Adrenal gland (tissue), 12 donors: ENCODE data around the gene TGIF1. TPM values are rescaled to one million over a fixed set of nuclear protein-coding genes. Genes with fewer than 3 reads are reported as not detected.

Experiments used
- DNase-seq, 7 donors: peaks; one replicate each; pipeline ENCODE4 v3.0.0-alpha.2; 2019 to 2020
- H3K27ac ChIP-seq, 5 donors: fragments of 200-600 bp; sonication (generic) in 4 of 5; 1 replicate in 3 of 5; 2 replicates in 2 of 5; pipeline versions ENCODE4 v1.5.1 to v1.8.0; 2016 to 2020; ENCODE audit warnings: mild to moderate bottlenecking in 1 of 5
- H3K27me3 ChIP-seq: fragments of 200-600 bp; 2 replicates; pipeline ENCODE4 v1.8.0; 2021
- H3K36me3 ChIP-seq, 2 donors: fragments of 200-600 bp; replicated peaks in 1 of 2; 1 replicate in 1 of 2; 2 replicates in 1 of 2; pipeline versions ENCODE4 v1.5.1 to v1.8.0; 2018 to 2022
- H3K4me1 ChIP-seq, 2 donors: fragments of 200-600 bp; replicated peaks in 1 of 2; 1 replicate in 1 of 2; 2 replicates in 1 of 2; pipeline versions ENCODE4 v1.5.1 to v1.8.0; 2018 to 2021
- H3K4me3 ChIP-seq, 4 donors: fragments of 200-600 bp; sonication (generic) in 3 of 4; one replicate each; pipeline ENCODE4 v1.5.1; 2016 to 2018
- H3K9me3 ChIP-seq, 3 donors: fragments of 200-600 bp; sonication (generic) in 1 of 3; replicated peaks in 1 of 3; 1 replicate in 2 of 3; 2 replicates in 1 of 3; pipeline versions ENCODE4 v1.5.1 to v1.8.0; 2016 to 2021
- CTCF ChIP-seq, 6 experiments: fragments of 450-650 bp in 4 of 6; fragments of 200-600 bp in 2 of 6; sonication (generic) in 1 of 6; IDR thresholded peaks; 1 replicate in 5 of 6; 2 replicates in 1 of 6; pipeline versions ENCODE4 v1.5.1 to v1.8.0; 2016 to 2021; ENCODE audit warnings: antibody characterized with exemption in 6 of 6, mild to moderate bottlenecking in 2 of 6, moderate library complexity in 1 of 6
- POLR2A ChIP-seq, 2 donors: fragments of 450-650 bp; IDR thresholded peaks; one replicate each; pipeline ENCODE4 v1.6.1; 2017; ENCODE audit warnings: antibody characterized with exemption in 2 of 2, mild to moderate bottlenecking in 2 of 2, moderate library complexity in 1 of 2
- WGBS, 4 donors: extraction: QIAGEN DNeasy Blood & Tissue Kit in 2 of 4; methylation state at CpG; one replicate each; pipeline versions ENCODE4 v1.1.5 to v1.1.7; 2013 to 2017; 5-methylcytosine and 5-hydroxymethylcytosine counted together
- intact Hi-C, 2 donors: fragments of 100-400 bp; cut with DNase I; formaldehyde crosslinking; loops; one replicate each; pipeline versions ENCODE4 v1.14.1 to v1.15.0; 2022 to 2023
- polyA plus RNA-seq, 3 donors: library from polyadenylated mRNA; stranded (reverse); fragments of 200-250 nt in 2 of 3; fragments of 350-450 nt in 1 of 3; fragmentation: Illumina TruSeq in 1 of 3; extraction: RNeasy Lipid Tissue Mini Kit (QIAGEN cat#74804) in 1 of 3; gene quantifications; one replicate each; pipeline ENCODE4 v1.2.3, GENCODE V29; 2013 to 2014
- total RNA-seq, 9 donors: library from RNA; depleted of rRNA in 4 of 9; stranded (reverse); fragments of >200 nt in 4 of 9; fragments of 120-200 nt in 1 of 9; fragmentation: NEBNext Ultra II Directional in 1 of 9; extraction: Animal tissue kit (Norgen Biotek cat#: 25700) in 1 of 9; gene quantifications; one replicate each; pipeline versions ENCODE4 v1.1.0 to v1.2.4, GENCODE V29; 2013 to 2023
- donor health status: healthy with polysubstance abuse.
- donor health status: Bipolar disorder and iron deficiency.
- donor health status: DM: yes; HTN: yes; CAD: no.
- donor health status: DM: no; HTN: no; CAD: no.
- donor health status: DM: no; HTN: no; CAD: no.
- donor health status: DM: yes; HTN: yes; CAD: no.

Gene TGIF1
- total and polyA plus RNA-seq, 12 donors: 25.7 to 83.1 (median 56.7) TPM

- Histone ChIP-seq H3K9me3 (no peaks in the 10 kb centered on the region), H3K4me1 (peaks cover 0 to 6% of the 10 kb centered on the region in 2 donors), H3K36me3 (peaks cover 0 to 22% of the 10 kb centered on the region in 2 donors), H3K4me3 (no peak overlapping the region), H3K27me3 (no peaks in the 10 kb centered on the region), H3K27ac (no peak overlapping the region)
- 91 to 98% (median 94%) methylated on average over 5 of the region's 5 CpGs for WGBS, 4 donors
- TF ChIP-seq CTCF (IDR thresholded peaks at IDR 0.05) (no peak), POLR2A (IDR thresholded peaks at IDR 0.05) (no peak)
- intact Hi-C loops: no loop called here
- no peak for DNase-seq
Observed at GRCh38 chr18:3461704-3462103, 11.7 kb downstream of the TGIF1 start.

- Histone ChIP-seq H3K4me1 (peaks cover 0 to 6% of the 10 kb centered on the region in 2 donors), H3K9me3 (no peaks in the 10 kb centered on the region), H3K27me3 (no peaks in the 10 kb centered on the region), H3K36me3 (peaks cover 0 to 9% of the 10 kb centered on the region in 2 donors), H3K4me3 (no peak overlapping the region), H3K27ac (no peak overlapping the region)
- DNase-seq: no peak
- intact Hi-C loops: no loop called here
- WGBS, 4 donors: 34 to 56% (median 47%) methylated on average over 2 of the region's 2 CpGs
- TF ChIP-seq POLR2A (IDR thresholded peaks at IDR 0.05): no peak
- TF ChIP-seq CTCF (IDR thresholded peaks at IDR 0.05): no peak
Observed at GRCh38 chr18:3463051-3463450, 13.1 kb downstream of the TGIF1 start.

- H3K4me3 ChIP-seq: no peak overlapping the region
- whole genome bisulfite sequencing, 4 donors: 67 to 72% (median 69%) methylated on average over 5 of the region's 5 CpGs
- H3K27me3 ChIP-seq: no peaks in the 10 kb centered on the region
- H3K4me1 ChIP-seq: no peaks in the 10 kb centered on the region
- H3K9me3 ChIP-seq: no peaks in the 10 kb centered on the region
- no peak overlapping the region for H3K27ac ChIP-seq
- no peak for TF ChIP-seq CTCF (IDR thresholded peaks at IDR 0.05)
- no peak for TF ChIP-seq POLR2A (IDR thresholded peaks at IDR 0.05)
- intact Hi-C loops: no loop called here
- no peak for DNase-seq
- no peaks in the 10 kb centered on the region for H3K36me3 ChIP-seq
Observed at GRCh38 chr18:3466045-3466444, 16.1 kb downstream of the TGIF1 start.

- WGBS, 4 donors: 29 to 80% (median 49%) methylated on average over 1 to 2 of the region's 2 CpGs
- DNase-seq: no peak
- Histone ChIP-seq H3K4me1 (no peaks in the 10 kb centered on the region), H3K36me3 (no peaks in the 10 kb centered on the region), H3K27me3 (no peaks in the 10 kb centered on the region), H3K4me3 (no peak overlapping the region), H3K27ac (no peak overlapping the region), H3K9me3 (no peaks in the 10 kb centered on the region)
- intact Hi-C loops: no loop called here
- no peak for TF ChIP-seq CTCF (IDR thresholded peaks at IDR 0.05)
- no peak for TF ChIP-seq POLR2A (IDR thresholded peaks at IDR 0.05)
Observed at GRCh38 chr18:3466872-3467271, 16.9 kb downstream of the TGIF1 start.
